Stromal cell of bone marrow (primary cell): ENCODE data around the gene LZIC.
"Not testable (repeated sequence)": the region's sequence is repeated elsewhere in the genome, so short reads cannot be mapped to it uniquely, and the experiment has no call there.

ENCODE experiments used
- DNase-seq: peaks from one replicate; pipeline ENCODE4 v3.0.0-alpha.2; 2012; ENCODE audit warnings: low read depth

Gene LZIC

DNA sequence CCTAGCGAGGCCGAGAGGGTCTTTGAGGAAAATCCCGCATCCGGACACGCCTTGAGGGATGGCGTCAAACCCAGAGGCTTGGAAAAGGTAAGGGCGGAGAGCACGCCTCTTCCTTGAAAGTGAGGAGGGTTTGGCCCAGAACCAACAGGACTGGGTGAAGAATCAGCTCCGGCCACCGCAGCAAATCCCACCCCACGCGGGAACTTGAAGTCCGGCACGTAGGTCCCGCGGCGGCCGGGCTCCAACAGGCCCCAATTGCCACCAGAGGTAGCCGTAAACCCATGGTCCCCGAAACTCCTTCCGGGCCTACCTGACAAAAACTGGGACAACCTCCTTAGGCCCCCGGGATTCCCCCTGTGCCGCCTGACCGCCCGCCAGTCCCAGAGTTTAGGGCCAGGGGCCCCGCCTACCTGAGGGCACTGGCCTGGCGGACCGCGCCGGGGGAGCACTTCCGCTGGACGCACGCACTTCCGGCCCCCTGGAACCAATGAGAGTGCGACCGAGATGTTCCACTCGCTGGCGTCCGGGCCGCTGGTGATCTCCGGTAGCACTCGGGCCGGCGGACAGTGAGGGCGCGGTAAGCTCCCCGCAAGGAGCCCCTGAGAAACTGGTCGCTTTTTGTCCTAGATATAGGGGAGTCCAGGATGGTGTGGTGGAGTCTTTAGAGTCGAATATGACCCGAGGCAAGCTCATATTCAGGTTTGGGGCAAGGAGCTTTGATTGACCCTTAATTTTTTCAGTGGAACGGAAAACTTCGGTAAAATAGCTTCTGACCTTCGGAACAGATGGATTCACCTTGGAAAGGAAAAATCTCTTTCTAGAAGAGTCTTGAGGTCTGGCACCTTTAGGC, at the start of gene LZIC, which contains the start of gene NMNAT1:
Gene LZIC (minus strand): TSS at position 453 of the 850 bp plus-strand sequence. CDS start 6,772 bp downstream, outside the sequence.
Gene NMNAT1 (plus strand): TSS at position 537 of the 850 bp plus-strand sequence. CDS start 28,599 bp downstream, outside the sequence.
- peak; percentile 86 for DNase-seq

DNA sequence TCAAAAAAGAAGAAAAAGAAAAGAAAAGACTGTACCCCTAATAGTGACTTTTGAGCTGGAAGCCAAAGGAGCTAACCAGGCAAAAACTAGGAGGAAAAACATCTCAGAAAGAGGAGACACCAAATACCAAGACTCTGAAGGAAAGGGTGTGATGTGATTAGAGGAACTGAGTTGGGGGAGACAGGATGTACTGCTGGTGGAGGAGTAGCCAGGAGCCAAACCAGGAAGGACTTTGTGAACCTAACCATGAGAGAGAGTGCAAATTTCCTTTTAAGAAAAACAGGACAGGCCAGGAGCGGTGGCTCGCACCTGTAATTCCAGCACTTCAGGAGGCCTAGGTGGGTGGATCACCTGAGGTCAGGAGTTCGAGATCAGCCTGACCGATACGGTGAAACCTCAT, 49.7 kb upstream of the LZIC start:
- DNase-seq = no peak

DNA sequence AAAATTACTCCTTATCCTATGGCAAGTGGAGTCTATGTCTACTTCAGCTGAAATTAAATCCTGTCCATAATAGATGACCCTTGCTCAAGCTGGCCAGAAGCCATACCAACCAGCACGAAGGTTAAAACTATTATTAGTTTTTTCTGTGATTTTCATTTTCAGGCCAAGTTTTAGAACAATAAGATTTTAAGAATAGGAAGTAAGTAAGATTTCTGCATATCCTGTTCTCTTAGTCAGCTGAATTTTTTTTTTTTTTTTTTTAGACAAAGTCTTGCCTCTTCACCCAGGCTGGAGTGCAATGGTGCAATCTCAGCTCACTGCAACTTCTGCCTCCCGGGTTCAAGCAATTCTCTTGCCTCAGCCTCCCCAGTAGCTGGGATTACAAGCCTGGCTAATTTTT, 47.8 kb upstream of the LZIC start:
- no peak for DNase-seq

DNA sequence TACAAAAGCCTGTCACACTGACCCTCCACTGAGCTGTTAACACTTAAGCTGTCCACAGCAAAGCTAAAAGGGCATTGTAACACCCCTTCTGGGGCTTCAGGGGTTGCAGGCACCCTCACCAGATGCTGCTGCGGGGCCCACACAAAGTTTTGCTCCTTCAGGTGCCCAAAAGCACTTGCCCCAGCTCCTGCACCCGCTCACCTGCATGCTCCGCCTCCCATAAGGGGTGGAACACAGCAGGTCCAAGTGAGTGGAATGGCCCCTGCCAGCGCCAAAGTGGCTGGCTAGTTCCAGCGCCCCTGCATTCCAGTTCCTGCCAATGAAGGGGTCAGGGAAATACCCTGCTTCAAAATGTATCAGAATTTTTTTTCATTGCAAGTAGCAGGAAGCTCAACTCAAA, 46.6 kb upstream of the LZIC start:
- no peak for DNase-seq

DNA sequence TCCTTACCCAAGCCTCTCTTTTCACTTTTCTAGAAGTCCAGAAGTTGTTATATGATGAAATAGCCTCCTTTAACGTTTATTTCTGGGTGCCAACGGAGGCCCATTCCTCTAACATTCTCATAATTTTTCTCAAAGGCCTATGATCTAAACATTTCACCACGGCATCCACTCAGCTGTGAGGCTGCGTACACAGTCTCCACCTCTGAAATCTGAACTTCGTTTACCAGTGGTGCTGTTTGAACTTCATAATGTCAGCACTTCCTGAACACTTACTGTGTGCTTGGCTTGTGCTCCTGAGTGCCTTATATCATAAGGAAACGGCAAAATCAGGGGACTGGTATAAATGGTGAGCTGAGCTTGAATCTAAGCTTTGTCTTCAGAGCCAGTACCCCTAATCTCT, 41.8 kb upstream of the LZIC start:
- no peak for DNase-seq

DNA sequence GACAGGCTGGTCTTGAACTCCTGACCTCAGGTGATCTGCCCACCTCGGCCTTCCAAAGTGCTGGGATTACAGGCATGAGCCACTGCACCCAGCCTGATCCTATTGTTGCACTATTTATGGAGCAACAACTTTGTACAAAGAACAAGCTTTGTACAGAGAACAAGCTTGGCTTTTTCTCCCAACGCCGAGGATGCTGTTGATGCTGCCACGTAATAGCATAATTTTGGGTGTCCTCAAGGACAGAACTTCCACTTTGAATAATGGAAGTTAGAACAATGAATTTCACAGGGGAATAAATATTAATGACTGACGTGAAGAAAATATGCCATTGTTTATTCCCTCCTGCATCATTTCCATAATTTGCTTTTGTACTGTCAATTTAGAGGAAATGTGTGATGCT, 41.1 kb upstream of the LZIC start:
- no peak for DNase-seq

DNA sequence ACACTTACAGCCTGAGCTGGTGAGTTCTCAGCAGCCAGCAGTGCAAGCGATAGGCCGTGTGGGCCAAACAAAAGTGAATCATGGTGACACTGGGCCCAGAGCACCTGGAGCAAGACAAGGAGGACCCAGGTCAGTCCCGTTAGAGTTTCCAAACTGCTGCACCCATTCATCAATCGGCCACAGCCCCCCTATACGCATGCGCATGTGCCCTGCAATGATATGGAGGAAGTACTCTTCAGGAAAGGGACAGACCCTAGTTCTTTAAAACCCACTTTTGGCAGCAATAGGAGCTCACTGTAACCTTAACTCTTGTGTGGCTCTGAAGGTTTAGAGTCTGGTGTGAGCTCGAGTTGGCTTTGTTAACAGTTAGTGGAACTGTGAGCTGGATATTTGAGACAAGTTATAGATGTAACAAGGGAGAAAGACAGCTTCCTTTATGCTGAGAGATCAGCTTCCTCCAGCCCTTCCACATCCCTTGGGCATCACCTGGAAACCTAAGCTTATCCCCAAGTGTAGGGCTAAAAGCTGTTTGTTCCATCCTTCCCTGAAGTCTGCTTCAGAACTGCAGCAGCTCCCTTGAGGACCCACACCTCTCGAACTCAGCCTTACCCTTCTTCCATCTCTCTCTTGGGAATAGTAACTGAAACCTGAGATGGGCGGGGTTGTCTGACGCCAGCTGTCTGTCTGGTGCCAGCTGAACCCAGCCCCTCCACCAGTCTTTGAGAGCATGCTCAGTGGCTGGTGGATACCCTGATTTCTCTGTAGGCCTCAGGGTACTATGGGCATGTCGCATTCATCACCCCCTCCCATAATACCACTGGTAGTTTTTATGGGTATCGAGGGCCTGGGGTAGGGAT, 17.7 kb upstream of the LZIC start:
- DNase-seq = no peak

DNA sequence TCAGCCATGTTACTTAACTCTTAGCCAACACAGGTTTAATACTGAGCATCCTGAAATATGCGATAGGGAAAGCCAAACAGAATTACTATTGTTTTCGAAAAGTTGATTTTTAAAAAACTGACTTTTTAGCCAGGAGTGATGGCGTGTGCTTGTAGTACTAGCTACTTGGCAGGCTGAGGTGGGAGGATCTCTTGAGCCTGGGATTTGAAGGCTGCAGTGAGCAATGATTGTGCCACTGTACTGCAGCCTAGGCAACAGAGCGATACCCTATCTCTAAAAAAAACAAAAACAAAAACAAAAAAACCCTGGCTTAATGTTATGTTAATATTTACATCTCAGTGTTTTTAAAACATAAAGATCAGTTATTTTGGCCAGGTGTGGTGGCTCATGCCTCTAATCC, 16.8 kb upstream of the LZIC start:
- no peak for DNase-seq

DNA sequence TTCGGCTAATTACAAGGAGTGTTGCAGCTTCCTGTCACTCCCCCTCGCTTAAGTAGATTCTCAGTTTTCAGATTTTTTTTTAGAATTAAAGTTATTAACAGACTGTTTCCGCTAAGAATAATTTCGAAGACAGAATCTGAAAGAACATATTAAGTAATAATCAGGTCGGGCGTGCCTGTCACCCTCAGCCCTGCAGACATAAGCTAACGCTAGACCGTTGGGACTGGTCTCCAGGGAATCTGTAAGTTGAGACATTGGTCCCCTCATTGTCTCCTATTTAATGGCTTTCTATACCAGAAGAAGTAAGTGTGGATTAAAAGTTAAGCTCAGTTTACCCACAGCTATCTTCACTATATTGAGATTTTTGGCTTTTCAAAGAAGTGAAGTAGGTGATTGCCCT, 14.5 kb upstream of the LZIC start:
- no peak for DNase-seq

DNA sequence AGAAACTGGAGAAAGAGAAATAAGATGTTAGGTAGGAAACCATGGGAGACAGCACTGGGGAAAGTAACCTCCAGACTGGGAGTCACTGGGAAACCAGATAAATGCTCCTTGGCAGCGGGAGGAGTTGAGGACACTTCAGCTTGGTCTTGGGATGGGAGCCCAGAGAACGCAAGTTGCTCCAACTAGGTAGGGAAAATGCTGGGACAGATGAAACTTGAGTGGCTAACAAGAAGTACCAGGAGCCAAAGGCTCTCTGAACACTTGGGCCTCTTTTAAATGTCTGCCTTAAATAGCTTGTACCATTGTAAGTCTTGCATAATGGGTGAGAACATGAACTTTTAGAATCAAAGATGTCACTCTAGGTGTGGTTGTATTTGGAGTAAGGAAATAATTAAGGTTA, 3.1 kb upstream of the LZIC start:
- no peak for DNase-seq

DNA sequence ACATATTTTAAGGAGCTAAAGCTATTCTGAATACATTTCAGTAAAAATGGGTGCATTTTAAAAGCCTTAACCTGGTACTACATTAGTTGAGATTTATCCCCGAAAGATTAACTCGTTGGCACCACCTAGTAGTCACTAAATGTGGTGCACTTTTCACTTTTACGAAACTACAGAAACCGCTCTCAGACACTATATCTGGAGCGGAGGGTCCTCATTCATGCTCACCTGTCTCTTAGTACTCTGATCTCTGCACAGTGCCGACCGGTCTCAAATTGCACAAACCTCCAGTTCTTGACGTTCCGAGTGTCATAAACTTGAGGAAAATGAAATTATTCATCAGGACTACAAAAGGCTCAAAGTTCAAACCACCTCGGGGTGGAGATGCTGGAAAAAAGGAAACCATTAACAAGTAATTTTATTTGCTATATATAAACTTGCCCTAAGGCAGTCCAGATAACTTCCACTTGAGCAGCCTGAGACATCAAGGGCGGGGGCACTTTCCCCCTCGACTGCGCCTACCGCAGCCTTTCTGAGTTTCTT, 722 bp downstream of the LZIC start:
- DNase-seq = peak; percentile 48

DNA sequence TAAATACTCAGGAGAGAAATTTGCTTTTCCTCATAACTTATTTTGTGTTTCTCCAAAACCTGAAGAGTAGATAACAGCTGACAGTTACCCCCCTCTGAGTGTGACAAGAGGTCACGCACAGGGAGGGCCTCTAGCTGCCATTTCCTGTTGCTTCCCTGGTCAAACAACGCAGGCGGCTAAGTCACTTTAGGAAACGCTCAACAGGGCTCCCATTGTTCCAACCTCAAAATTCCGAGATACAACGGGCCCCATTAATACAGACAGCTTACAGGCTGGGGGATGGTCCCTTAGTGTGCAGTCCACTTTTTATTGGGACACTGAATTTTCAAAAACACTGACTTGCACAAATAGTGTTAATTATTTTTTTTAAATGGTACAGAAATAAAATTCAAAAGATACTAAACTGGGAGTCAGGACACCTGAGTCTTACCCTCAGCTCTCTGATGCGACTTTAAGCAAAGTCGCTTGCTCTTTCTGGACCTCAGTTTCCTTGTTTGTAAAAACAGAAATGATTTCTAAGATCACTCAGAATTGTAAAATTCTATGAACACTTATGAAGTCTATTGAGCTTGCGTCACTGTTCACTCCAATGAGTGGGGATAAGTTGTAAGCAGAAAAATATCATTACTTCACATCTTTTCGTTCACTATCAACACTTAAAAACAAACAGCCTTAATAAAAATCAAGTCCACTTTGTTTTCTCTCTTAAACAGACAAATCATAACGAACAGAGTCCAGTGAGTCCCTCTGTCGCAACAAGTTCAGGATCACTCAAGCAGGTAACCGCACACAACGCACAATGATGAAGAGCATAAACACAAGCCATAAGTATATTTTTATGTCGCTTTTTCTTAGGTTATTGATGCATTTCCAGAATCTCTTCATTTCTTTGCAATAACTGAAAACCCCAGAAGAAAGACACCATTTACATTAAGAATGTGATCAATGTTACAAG, 13.5 kb downstream of the LZIC start:
- no peak for DNase-seq

DNA sequence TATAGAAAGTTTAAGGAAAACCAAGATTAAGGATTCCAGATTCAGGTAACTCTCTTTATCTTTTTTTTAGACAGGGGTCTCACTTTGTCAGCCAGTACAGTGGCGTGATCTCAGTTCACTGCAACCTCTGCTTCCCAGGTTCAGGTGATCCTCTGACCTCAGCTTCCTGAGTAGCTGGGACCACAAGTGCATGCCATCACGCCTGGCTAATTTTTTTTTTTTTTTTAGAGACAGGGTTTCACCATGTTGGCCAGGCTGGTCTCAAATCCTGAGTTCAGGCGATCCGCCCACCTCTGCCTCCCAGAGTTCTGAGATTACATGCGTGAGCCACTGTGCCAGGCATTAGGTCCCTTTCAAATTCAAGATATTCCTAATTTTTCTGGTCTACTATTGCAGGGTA, 15.9 kb downstream of the LZIC start:
- DNase-seq = no peak

DNA sequence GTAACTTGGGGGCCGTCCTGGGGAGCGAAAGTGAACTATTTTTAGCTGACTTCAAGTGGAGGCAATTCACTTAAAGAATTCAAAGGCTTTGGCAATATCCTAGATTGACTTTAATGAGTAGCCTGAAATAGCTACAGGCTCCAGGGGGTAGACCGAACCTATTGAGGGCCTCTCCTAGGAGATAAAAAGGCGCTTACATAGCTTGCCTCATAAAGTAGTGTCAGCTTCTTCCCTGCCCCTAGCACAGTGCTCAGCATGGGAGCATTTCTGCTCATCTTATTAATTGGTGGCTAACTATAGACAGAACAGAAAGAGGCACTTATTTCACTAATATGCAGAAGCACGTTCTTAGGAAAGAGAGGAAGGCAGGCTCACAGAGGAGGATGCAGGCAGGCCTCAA, 20.8 kb downstream of the LZIC start:
- DNase-seq = no peak

DNA sequence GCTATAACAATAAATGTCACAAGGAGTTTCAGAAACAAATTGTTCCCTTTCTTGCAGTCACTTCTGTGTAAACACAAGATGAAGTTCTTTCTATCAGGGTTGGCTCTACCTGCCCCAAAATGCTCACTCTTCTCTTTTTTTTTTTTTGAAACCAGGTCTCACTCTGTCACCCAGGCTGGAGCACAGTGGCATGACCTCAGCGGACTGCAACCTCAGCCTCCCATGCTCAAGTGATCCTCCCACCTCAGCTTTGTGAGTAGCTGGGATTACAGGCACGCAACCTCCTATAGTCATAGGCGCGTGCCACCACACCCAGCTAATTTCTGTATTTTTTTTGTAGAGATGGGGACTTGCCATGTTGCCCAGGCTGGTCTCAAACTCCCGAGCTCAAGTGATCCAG, 22.6 kb downstream of the LZIC start:
- DNase-seq = no peak

DNA sequence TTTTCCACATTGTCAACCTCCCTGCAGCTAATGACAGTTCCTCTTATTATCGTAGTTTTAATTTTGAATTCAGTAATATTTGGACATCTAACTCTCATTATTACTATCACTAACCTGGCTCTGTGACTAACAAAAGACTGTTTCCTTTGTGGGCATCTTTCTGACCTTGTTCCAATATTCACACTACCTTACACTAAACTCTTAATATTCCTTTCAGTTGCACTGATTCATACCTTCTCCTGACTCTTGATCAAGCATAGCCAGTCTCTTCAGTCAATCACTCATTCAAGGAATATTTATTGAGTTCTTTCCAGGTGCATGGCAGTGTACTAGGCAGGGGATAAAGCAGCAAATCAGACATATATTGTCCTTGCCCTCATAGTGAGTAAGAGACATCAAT, 25.3 kb downstream of the LZIC start:
- no peak for DNase-seq

DNA sequence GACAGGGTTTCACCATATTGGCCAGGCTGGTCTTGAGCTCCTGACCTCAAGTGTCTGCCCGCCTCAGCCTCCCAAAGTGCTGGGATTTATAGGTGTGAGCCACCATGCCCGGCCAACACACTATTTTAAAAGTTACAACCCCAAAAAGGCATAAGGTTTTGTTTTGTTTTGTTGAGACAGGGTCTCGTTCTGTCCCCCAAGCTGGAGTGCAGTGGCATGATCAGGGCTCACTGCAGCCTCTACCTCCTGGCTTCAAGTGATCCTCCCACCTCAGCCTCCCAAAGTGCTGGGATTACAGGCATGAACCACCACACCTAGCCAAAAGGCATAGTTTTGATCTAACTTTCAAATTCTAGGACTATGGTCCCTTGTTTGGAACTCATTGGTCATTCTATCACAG, 25.7 kb downstream of the LZIC start:
- not testable (repeated sequence) for DNase-seq

DNA sequence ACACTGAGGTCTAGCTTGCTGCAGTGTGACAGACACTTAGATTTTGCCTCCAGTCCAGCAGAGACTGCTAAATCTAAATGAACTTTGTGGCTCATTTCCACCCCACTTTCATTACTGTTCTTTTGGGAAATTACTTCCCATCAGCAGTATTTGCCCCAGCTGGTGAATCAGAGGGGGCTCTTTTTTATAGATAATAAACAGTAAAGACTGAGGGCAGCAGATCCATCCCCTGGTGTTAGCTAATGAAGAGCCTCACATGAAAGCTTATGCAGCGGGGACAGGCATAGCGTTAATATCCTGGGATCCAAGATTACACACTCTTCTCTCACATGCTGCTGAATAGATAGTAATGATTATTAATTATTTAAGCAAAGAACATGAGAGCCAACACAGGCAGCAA, 26.7 kb downstream of the LZIC start:
- DNase-seq = no peak

DNA sequence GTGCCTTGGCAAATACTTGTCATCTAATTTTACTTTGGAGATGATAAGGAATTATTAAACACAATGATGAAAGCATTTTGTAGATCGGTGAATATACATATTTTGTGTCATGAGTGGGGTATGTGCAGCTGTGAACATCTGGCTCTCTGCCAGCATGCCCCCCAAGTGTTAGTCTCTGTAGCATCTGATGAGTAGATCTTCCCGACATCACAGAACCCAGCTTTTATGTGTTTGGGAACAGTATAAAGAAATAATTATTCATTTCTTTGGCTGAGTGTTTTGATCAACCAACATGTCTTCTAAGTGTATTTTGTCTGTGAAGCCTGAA, 28.6 kb downstream of the LZIC start:
- DNase-seq = no peak

DNA sequence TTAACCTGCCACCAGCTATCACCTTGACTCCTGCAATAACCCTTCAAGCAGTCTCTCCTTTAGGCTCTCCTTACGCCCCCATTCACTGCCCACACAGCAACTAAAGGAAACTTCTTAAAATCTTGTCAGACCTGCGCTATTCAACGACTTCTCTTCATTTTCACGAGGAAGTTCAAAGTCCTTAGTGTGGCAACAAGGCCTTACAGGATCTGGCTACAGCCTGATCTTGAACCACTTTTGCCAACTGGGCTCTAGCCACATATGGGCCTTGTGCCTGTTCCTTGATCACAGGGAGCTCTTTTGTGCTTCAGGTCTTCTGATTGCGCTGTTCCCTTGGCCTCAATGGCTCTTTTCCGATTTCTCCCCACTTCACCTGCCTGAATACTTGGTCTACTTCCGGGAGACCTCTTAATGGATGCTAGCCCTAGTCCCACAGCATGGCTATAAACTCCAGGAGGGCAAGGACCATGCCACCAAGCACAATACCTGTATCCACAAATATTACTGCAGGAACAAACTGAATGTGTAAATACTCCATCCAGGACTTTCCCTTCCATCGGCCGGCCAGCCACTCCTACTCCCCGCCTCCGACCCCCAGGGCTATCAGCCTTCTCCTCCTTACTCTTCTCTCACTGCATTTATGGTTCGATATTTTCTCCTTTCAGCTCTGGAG, 30.8 kb downstream of the LZIC start:
- no peak for DNase-seq
